GM19372 (cell line): ENCODE data around the gene VWF.
"Not testable (repeated sequence)": the region's sequence is repeated elsewhere in the genome, so short reads cannot be mapped to it uniquely, and the experiment has no call there.

Source experiments
- ATAC-seq: cut with Tn5 transposase; IDR thresholded peaks from one replicate; pipeline ENCODE4 v1.9.1; 2021; ENCODE audit warnings: mild to moderate bottlenecking, low read depth, moderate library complexity; ENCODE audit not compliant: unreplicated experiment

VWF gene

DNA sequence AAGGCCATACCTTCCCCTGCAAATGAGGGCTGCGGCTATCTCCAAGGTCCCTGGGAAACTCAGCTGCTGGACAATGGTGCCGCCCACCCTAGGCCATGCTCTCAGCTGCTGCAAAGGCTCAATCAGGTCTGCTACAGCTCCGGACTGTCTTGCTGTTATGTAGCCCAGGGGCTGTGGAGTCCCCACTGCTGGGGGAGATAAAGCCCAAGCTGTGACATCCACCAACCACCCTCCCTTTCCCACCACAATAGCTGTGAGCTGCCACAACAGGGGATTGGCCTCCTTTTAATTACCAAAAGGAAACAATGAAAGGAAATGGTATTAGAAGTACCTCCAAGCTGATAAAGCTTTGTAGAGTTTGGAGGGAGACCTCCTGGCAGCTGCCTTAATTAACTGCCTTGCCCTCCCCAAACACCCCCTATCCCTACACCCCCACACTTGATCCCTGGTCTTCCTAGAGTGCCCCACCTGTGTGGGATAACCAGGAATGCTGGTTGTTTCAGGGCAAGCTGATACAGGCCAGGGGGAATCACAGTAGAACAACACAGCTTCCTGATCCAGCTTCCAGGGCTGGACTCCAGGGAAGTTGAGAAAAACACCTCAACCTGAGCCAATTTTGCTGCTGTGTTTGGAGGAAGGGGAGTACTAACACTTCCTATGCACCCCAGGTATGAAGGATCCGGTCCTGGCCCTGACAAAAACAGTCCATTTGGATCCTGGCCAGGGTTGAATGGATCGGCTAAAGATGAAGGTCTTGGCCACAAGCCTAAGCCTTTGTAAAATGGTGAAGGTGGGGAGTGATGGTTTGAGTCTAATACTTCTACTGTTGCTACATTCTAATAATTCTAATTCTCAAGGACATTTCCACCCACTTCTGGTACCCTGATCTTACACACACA lies at the start of gene VWF:
Gene VWF (minus strand): TSS at position 260 of the 899 bp plus-strand sequence. CDS start 1,474 bp downstream, outside the sequence.
- ATAC-seq, result no peak

DNA sequence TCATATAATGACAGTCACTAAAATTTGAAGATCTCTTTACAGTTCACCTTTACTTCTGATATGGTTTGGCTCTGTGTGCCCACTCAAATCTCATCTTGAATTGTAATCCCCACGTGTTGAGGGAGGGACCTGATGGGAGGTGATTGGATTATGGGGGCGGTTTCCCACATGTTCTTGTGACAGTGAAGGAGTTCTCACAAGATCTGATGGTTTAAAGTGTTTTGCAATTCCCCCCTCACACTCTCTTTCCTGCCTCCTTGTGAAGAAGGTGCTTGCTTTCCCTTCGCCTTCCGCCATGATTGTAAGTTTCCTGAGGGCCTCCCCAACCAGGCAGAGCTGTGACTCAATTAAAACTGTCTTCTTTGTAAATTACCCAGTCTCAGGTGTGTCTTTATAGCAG lies 48.4 kb upstream of the VWF start:
- no peak for ATAC-seq

DNA sequence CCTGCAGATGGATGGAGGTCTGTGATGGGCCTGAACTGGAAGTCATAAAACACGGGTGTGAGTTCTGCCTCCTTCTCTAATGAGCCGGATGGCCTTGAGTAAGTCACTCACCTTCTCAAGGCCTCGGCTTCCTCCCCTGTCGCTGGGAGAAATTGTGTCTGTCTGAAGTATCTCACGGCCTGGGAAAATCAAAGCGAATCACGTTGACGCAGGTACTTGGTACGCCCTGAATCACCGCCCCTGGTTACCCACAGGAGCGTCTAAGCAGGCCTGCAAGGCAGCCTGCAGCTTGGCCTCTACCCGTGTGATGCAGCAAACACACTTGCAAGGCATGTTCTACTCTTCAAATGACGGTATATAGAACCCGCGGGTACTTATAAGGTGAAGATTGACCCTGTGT lies 47.6 kb upstream of the VWF start:
- ATAC-seq, result no peak

DNA sequence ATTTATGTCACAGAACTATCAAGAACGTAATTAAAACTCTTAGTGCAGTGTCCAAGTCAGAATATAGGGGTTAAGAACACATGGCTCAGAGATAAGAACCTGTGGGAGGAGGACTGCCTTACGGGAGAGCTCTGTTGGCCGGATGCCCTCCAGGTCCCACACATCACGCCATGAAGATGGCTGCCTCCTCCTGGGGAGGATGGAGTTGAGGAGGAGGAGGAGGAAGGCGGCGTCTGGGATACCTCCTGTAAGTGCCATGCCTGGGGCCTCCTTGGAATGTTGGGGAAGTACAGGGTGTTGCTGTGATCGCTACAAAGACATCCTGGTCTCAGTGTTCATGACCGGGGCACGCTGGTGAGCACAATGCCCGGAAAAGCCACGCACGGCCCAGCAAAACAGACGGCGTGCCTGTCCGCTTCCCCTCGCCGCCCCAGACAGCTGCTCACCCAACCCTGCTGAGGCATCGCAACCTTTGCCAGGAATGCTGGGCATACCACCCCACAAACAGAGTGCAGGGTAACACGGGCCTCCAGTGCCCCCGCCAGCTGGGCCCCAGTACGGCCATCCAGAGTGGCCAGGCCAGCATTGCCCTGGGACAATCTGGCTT lies 47.0 kb upstream of the VWF start:
- ATAC-seq, result no peak

DNA sequence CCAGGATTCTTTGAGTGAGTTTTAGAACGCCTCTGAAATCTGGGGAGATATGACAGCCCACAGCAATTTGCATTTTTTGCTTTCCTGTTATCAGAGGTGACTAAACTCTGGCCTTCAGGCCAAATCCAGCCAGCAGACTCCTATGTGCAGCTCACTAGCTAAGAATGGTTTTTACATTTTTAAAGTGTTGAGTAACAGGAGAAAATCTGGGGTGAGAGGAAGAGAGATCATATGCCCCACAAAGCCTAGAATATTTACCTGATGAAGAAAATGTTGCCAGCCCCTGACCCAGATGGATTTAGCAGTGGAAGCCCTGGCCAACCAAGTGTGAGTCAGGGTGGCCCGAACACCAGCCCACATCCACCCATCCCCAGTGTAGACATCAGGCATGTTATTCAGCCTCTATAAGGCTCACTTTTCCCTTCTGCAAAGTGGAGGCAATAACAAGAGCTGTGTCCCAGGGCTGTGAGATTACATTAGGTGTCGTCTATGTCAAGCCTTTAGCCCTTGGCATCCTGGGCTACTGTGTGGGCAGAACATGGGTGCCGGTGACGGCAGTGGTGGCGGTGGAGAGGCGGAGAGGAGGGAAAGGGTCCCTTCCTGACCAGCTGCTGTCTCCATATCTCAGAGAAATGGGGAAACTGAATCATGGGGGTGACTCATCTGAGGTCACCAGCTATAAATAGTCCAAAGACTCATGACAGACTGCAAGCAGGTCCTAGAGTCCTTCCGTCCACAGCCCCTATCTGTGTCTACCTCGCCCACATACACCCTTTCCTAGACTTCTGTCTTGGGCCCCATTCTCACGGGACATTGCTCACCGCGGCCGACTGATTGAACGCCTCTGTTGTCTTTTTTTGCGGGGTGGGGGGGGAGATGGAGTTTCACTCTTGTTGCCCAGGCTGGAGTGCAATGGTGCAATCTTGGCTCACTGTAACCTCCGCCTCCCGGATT lies 43.1 kb upstream of the VWF start:
- peak; percentile 69 for ATAC-seq

DNA sequence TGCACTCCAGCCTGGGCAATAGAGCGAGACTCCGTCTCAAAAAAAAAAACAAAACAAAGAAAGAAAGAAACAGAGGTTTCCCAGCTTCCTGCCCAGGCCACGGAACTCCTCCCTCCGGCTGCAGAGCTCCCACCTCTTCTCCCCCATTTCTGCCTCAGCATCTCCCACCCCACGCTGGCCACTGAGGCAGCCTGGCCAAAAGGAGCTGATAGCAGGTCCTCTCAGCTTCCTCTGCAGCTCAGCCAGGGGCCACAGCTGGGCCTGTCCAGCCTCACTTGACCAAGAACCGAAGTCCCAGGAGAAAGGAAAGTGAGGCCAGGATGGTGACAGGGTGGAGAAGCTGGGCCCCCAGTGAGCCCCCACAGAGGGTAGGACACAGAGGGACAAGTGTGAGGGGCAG lies 42.3 kb upstream of the VWF start:
- ATAC-seq, result no peak

DNA sequence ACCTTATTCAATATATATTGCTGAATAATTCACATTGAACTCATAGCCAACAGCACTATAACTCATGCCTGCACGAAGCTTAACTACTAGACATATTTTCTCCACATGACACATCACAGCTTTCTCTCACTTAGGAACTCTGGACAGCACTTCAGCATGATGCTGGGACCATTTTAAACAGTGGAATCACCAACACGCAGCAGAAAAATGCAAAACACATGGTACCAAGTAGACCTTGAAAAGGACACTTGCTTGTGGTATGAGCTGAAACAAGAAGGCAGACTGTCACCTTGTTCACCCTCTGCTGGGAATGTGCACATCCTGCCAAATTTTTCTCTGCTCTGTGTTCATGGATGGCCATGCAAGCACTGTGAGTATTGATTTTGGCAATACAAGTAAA lies 40.9 kb upstream of the VWF start:
- ATAC-seq, result no peak

DNA sequence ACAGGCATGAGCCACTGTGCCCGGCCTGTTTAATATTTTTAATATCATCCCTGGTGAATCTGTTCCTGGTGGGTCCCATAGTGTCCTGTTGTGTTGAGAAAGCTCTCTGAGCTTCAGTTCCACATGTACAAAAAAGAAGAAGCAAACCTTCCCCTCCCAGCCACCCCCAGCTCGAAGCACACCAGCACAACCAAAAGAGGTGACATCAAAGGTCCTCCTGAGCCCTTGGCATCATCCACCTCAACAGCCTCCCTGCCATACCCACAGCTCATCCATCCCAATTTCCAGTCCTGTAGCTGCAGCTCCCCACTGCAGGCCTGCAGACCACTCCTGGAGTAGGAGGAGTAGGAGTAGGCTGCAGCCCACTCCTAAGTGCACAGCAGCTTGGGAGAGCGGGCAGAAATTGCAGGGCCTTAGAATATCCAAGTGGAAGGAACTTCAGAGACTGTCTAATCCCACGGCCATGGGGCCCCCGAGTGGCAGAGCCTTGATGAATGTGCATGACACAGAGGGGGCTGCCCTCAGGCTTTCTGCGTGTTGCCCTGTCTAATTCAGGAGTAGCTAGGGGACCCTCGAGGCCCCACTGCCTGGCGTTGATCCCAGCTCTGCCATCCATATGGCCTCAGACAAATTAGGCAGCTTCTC lies 39.1 kb upstream of the VWF start:
- no peak for ATAC-seq

DNA sequence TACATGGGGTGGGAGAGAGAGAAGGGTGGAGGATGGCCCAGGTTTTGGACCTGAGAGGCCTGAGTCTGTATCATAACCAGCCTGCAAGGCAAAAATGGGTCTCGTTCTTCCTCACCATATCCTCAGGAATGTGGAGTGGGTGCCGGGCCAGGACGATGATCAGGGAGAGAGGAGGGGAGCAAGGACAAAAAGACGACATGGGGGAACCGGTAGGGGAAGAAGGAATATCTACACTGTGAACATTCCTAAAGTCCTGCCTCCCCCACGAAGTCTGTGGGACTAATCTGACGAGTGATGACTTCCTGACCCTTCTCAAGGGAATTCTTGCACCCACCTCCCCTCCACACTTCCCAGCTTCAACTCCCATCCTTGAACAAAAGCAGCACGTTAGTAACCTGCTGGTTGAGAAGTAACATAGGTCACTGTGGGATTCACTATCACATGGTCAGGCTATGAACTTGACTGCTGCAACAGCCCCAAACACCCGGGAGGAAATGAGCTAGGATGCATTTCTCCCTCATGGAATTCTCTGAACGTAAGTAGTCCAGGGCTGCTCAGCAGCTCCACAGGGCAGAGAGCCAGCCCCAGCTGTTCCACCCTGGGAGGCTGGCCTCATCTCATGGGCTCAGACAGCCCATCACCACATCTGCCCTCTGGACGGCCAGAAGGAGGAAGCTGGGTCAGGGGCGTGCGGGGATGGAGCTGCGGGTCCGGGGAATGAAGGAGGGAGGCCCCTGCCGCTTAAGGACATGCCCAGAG lies 36.8 kb upstream of the VWF start:
- no peak for ATAC-seq

DNA sequence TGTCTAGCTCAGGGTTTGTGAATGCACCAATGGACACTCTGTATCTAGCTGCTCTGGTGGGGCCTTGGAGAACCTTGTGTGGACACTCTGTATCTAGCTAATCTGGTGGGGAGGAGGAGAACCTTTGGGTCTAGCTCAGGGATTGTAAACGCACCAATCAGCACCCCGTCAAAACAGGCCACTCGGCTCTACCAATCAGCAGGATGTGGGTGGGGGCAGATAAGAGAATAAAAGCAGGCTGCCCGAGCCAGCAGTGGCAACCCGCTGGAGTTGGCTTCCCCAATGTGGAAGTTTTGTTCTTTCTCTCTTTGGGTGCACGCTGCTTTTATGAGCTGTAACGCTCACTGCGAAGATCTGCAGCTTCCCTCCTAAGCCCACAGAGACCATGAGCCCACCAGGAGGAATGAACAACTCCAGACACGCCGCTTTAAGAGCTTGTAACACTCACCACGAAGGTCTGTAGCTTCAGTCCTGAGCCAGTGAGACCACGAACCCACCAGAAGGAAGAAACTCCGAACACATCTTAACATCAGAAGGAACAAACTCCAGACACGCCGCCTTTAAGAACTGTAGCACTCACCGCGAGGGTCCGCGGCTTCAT lies 35.7 kb upstream of the VWF start:
- not testable (repeated sequence) for ATAC-seq

DNA sequence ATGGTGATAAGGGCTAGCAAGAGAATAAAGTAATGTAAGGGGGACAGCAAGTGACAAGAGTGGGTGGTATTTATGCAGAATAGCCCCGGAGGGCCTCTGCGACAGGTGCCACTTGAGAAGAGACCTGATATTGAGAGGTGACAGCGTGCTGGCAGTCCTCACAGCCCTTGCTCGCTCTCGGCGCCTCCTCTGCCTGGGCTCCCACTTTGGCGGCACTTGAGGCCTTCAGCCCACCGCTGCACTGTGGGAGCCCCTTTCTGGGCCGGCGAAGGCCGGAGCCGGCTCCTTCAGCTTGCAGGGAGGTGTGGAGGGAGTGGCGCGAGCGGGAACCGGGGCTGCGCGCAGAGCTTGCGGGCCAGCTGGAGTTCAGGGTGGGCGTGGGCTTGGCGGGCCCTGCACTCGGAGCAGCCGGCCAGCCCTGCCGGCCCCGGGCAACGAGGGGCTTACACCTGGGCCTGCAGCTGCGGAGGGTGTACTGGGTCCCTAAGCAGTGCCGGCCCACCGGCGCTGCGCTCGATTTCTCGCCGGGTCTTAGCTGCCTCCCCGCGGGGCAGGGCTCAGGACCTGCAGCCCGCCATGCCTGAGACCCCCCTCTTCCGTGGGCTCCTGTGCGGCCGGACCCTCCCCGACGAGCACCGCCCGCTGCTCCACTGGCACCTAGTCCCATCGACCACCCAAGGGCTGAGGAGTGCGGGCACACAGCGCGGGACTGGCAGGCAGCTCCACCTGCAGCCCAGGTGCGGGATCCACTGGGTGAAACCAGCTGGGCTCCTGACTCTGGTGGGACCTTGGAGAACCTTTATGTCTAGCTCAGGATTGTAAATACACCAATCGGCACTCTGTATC lies 34.9 kb upstream of the VWF start:
- not testable (repeated sequence) for ATAC-seq

DNA sequence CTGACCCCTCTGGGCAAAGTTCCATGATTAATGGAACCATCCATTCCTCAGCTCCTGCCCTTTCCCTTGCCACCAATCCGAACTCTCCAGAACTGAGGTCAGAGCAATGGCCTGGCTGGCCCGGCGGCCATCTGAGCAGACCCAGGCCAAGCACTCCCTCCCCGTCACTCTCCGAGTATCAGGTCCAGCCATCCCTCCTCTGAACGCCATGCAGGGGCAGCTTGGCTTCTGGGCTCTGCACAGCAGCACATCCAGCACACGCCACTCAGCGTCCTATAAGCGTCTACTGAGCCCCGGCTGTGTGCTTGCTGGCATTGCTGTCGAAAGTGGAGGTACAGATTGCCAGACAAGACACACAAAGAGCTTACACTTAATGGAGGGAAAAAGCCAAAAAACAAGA lies 34.3 kb upstream of the VWF start:
- no peak for ATAC-seq

DNA sequence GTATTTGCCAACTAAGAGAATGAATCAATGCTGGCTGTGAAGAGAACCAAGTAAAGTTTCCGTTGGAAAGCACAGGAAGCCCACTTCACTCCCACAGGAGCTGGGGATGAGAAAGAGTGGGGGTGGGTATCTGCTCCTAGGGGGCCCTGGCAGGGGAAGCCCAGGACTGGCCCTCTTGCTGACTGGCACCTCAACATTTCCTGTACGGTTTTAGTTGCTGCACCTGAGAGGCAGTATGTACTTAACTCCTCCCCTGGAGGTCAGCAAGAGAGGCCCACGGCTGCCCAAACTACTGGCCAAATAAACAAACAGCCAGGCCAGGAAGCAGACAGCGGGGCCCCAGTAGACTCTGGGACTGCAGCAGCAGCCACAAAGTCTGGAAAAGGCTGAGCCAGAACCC lies 33.8 kb upstream of the VWF start:
- ATAC-seq, result no peak

DNA sequence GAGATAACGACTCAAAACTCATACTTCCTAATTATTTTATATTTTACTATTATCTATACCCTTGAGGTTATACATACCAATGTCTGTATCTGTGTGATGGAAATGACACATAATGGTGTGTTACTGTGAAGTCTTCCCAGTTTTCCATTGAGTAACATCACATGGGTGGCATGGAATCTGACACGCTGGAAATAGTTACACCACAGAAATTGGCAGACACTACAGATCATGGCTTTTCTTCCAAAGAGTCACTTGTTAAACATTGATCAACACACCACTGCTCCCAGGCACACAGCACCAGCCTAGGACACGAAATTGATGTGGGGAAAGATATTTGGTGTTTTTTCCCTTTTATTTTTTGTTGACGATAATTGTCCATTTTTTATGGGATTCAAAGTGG lies 33.0 kb upstream of the VWF start:
- no peak for ATAC-seq

DNA sequence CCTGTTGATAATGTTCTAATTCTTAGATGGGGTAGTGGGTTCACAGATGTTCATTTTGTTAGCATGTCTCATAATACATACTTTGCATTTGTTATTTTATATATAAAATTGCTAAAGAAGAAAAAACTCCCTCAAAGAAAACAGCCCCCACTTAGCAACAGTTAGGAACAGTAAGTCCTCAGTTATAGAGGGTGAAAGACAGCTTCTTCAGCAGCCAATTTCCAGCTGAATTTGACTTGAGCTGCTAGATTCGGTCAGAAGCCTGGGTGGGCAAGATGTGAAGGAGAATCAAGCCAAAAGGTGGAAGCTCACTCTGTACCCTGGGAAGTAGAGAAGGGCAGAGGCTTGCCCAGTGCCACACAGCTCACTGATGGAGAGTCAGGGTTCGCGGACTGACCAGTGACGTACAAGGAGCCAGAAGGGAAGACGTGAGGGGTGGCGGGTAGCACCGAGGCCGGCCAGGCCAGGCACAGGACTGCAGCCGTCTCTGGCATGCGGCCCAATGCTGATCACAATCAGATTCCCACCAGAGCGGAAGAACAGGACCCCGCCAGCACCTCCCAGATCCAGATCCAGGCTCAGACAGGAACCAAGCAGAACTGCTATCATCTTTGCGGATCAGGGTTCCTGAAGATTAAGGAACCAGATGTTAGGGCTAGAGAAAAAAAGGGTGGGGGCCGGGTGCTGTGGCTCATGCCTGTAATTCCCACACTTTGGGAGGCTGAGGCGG lies 30.4 kb upstream of the VWF start:
- ATAC-seq, result no peak

DNA sequence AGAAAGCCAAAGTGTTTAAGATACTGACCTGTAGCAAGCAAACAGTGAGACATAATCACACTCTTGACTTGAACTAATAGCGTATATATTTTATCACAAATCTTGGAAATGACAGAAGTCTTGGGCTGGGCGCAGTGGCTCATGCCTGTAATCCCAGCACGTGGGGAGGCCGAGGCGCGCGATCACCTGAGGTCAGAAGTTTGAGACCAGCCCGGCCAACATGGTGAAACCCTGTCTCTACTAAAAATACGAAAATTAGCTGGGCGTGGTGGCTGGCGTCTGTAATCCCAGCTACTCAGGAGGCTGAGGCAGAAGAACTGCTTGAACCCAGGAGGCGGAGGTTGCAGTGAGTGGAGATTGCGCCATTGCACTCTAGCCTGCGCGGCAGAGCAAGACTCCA lies 24.3 kb upstream of the VWF start:
- not testable (repeated sequence) for ATAC-seq

DNA sequence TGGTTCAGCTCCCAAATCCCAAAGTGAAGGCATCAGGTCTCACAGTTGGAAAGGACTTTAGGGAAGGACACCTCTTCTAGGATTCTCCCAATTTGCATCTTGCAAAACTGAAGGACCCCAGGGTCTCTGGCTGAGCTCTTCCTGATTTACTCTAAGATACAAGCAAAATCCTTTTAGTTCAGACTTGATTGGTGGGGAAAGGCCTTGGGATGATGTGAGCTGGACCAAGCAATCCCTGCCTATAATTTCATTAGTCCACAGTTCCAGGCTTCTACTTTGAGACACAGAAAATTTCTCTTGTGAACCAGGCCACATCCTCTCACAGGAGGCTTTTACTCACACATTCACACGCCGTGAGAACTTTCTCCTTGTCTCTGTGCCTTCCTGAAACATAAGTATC lies 23.6 kb upstream of the VWF start:
- no peak for ATAC-seq

DNA sequence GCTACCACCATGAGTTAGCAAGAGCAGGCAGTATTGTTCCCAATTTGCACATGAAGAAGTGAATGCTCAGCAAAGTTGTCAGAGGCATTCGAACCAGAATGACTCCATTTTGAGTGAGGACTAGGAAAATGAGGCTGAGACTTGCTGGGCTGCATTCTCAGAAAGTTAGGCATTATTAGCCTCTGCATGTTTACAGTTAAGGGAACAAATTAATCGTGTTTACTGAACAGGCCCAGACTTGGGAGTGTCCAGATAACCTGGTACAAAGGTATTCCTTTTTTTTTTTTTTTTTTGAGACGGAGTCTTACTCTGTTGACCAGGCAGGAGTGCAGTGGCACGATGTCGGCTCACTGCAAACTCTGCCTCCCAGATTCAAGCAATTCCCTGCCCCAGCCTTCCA lies 22.5 kb upstream of the VWF start:
- no peak for ATAC-seq
